HepG2 (cell line): ENCODE results near the gene SUV39H2. TPM values are rescaled to one million over a fixed set of nuclear protein-coding genes. Genes with fewer than 3 reads are reported as not detected.

ENCODE experiments used
- BRD4 ChIP-seq: sonication (generic); formaldehyde crosslinking; IDR thresholded peaks from 2 replicates; pipeline ENCODE4 v1.4.0; 2020; ENCODE audit warnings: missing genetic modification reagents
- DZIP1 ChIP-seq: sonication (generic); formaldehyde crosslinking; IDR thresholded peaks from 2 replicates; pipeline ENCODE4 v1.5.0; 2020; ENCODE audit warnings: mild to moderate bottlenecking, missing genetic modification reagents
- ESRRA ChIP-seq: sonication (generic); formaldehyde crosslinking; IDR thresholded peaks from 2 replicates; pipeline ENCODE4 v1.5.1; 2020; ENCODE audit warnings: mild to moderate bottlenecking, low read depth, missing genetic modification reagents
- FOXP1 ChIP-seq, 2 experiments: fragments of 450-650 bp in 1 of 2; IDR thresholded peaks; 2 replicates each; pipeline ENCODE4 v1.6.1; 2017 to 2018; ENCODE audit warnings: antibody characterized with exemption in 1 of 2
- HIVEP1 ChIP-seq: sonication (generic); formaldehyde crosslinking; IDR thresholded peaks from 2 replicates; pipeline ENCODE4 v1.4.0; 2020; ENCODE audit warnings: mild to moderate bottlenecking, missing genetic modification reagents
- KDM2A ChIP-seq: sonication (generic); formaldehyde crosslinking; IDR thresholded peaks from 2 replicates; pipeline ENCODE4 v1.4.0; 2020; ENCODE audit warnings: low read depth, missing genetic modification reagents, borderline replicate concordance
- KLF12 ChIP-seq: sonication (generic); formaldehyde crosslinking; IDR thresholded peaks from 2 replicates; pipeline ENCODE4 v1.4.0; 2020; ENCODE audit warnings: missing genetic modification reagents, borderline replicate concordance
- KMT2B ChIP-seq: IDR thresholded peaks from 2 replicates; pipeline ENCODE4 v1.6.1; 2016; ENCODE audit warnings: missing genetic modification reagents, missing compliant biosample characterization
- MIER2 ChIP-seq: IDR thresholded peaks from 2 replicates; pipeline ENCODE4 v1.6.1; 2016; ENCODE audit warnings: missing biosample characterization, missing genetic modification reagents
- NR1H2 ChIP-seq: sonication (generic); formaldehyde crosslinking; IDR thresholded peaks from 2 replicates; pipeline ENCODE4 v1.8.1; 2022; ENCODE audit warnings: low read depth, missing genetic modification reagents, borderline replicate concordance
- PHF8 ChIP-seq: sonication (generic); formaldehyde crosslinking; IDR thresholded peaks from 2 replicates; pipeline ENCODE4 v1.5.0; 2020; ENCODE audit warnings: missing genetic modification reagents
- POLR2AphosphoS2 ChIP-seq: IDR thresholded peaks from 2 replicates; pipeline ENCODE4 v1.6.1; 2011; ENCODE audit warnings: low read depth, low read length, improper control_type of control experiment
- REL ChIP-seq: sonication (generic); formaldehyde crosslinking; conservative IDR thresholded peaks from 2 replicates; pipeline ENCODE4 v1.8.0; 2022; ENCODE audit warnings: mild to moderate bottlenecking, missing genetic modification reagents, moderate library complexity
- ZBTB1 ChIP-seq: sonication (generic); formaldehyde crosslinking; IDR thresholded peaks from 2 replicates; pipeline ENCODE4 v1.4.0; 2020; ENCODE audit warnings: missing genetic modification reagents, borderline replicate concordance
- ZC3H13 ChIP-seq: sonication (generic); formaldehyde crosslinking; IDR thresholded peaks from 2 replicates; pipeline ENCODE4 v1.8.1; 2023; ENCODE audit warnings: mild to moderate bottlenecking, missing genetic modification reagents, moderate library complexity
- ZNF3 ChIP-seq: IDR thresholded peaks from 2 replicates; pipeline ENCODE4 v1.7.0; 2017; ENCODE audit warnings: inconsistent platforms
- ZNF432 ChIP-seq: sonication (generic); formaldehyde crosslinking; IDR thresholded peaks from 2 replicates; pipeline ENCODE4 v1.5.0; 2020; ENCODE audit warnings: missing genetic modification reagents, mild to moderate bottlenecking, borderline replicate concordance
- ZNF530 ChIP-seq: sonication (generic); formaldehyde crosslinking; IDR thresholded peaks from 2 replicates; pipeline ENCODE4 v1.5.0; 2020; ENCODE audit warnings: low read depth, mild to moderate bottlenecking, missing genetic modification reagents
- ZNF567 ChIP-seq: sonication (generic); formaldehyde crosslinking; IDR thresholded peaks from 2 replicates; pipeline ENCODE4 v1.8.1; 2023; ENCODE audit warnings: mild to moderate bottlenecking, missing genetic modification reagents, borderline replicate concordance
- ZNF670 ChIP-seq: sonication (generic); formaldehyde crosslinking; IDR thresholded peaks from 2 replicates; pipeline ENCODE4 v1.8.0; 2022; ENCODE audit warnings: mild to moderate bottlenecking, missing genetic modification reagents, borderline replicate concordance
- ZNF768 ChIP-seq: sonication (generic); formaldehyde crosslinking; IDR thresholded peaks from 2 replicates; pipeline ENCODE4 v1.4.0; 2020; ENCODE audit warnings: missing genetic modification reagents
- ZNF784 ChIP-seq: sonication (generic); formaldehyde crosslinking; IDR thresholded peaks from 2 replicates; pipeline ENCODE4 v1.5.1; 2020; ENCODE audit warnings: missing genetic modification reagents, mild to moderate bottlenecking, borderline replicate concordance
- ZNF790 ChIP-seq: sonication (generic); formaldehyde crosslinking; IDR thresholded peaks from 2 replicates; pipeline ENCODE4 v1.8.0; 2022; ENCODE audit warnings: missing genetic modification reagents, mild to moderate bottlenecking, borderline replicate concordance
- ZNF879 ChIP-seq: sonication (generic); formaldehyde crosslinking; IDR thresholded peaks from 2 replicates; pipeline ENCODE4 v1.8.1; 2023; ENCODE audit warnings: missing genetic modification reagents
- polyA plus RNA-seq, 8 experiments: library from polyadenylated mRNA; depleted of rRNA in 3 of 8; stranded (reverse) in 7 of 8; unstranded in 1 of 8; fragments of >200 nt; fragmentation: Illumina TruSeq in 4 of 8; extraction: Trizol in 4 of 8; gene quantifications; 2 replicates each; pipeline versions ENCODE4 v1.2.1 to v1.2.3, GENCODE V29; 2011 to 2016; ENCODE audit warnings: low read depth in 4 of 8, missing spikeins in 1 of 8, mixed read lengths in 1 of 8; ENCODE audit not compliant: insufficient read depth in 1 of 8
- total RNA-seq, 5 experiments: library from RNA; depleted of rRNA; stranded (reverse); fragments of >200 nt; fragmentation: Illumina TruSeq; extraction: Trizol; gene quantifications; 2 replicates each; pipeline ENCODE4 v1.2.3, GENCODE V29; 2016; ENCODE audit warnings: low read depth in 1 of 5
- TF ChIP-seq, protein P1 (sequence below): sonication (generic); formaldehyde crosslinking; IDR thresholded peaks from 2 replicates; pipeline ENCODE4 v1.8.0; 2022; ENCODE audit warnings: missing genetic modification reagents, low read depth, mild to moderate bottlenecking, borderline replicate concordance

The SUV39H2 gene
- total and polyA plus RNA-seq, 2 of the 13 experiments (the other 11 are each of a cell fraction or from before 2014, with no cell fraction given): 9.0 to 44.3 TPM

DNA sequence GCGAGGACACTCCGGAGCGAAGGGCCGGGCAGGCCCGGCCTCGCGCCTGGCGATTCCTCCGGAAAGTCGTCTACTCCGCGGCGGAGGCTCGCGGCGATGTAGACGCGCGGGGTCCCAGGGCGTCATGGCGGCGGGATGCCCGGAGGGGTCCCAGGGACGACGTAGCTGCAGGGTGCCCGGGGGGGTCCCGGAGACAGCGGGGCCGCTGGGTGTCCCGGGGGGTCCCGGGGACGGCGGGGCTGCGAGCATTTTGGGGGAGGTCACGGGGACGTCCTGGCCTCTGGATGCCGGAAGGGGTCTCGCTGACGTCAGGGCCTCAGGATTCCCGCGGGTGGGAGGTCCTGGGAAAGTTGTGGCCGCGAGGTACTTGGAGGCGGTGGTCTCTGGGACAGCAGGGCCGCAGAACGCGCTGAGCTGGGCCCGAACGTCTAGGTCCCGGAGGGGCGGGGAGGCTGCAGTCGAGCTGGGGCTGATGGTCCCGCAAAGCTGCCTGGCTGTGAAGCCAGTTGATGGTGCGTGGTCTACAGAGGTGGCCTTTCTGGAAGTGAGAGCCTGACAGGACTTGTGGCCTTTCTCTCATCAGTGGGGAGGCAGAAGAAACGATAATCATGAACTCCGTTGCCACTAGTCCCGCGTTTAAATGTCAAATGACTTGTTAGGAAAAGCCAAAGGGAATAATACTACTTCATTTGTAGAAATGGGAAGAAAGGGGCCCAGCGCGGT lies 39.9 kb upstream of the SUV39H2 start (continued):
- 0 out of 2 replicates have a peak, but pooled peaks have one; percentile 19 for TF ChIP-seq DZIP1
- 0 out of 2 replicates have a peak, but pooled peaks have one; percentile 0 for TF ChIP-seq KDM2A (CRISPR knock-in tag)
- 0 out of 2 replicates have a peak, but pooled peaks have one; percentile 54 for TF ChIP-seq ZNF790
- TF ChIP-seq ZBTB1: no peak
- TF ChIP-seq, protein P1, sequence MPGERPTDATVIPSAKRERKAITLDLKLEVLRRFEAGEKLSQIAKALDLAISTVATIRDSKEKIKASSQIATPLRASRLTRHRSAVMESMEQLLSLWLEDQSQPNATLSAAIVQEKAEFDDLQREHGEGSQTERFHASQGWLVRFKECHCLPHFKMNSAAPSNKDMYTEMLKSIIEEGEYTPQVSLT (CRISPR knock-in tag): no peak
- 0 out of 2 replicates have a peak, but pooled peaks have one; percentile 5 for TF ChIP-seq HIVEP1
- no peak for TF ChIP-seq ZNF432
- no peak for TF ChIP-seq MIER2
- no peak for TF ChIP-seq KMT2B
- peak; percentile 17; the same call in 1 of the 2 replicates for TF ChIP-seq PHF8
- TF ChIP-seq KLF12 (CRISPR knock-in tag): no peak
- TF ChIP-seq POLR2AphosphoS2: no peak
- TF ChIP-seq ZNF3 (CRISPR knock-in tag): no peak
- no peak for TF ChIP-seq BRD4 (CRISPR knock-in tag)
- TF ChIP-seq ZNF784 (CRISPR knock-in tag): 0 out of 2 replicates have a peak, but pooled peaks have one; percentile 18
- no peak for TF ChIP-seq ZNF530
- no peak for TF ChIP-seq ZNF879 (CRISPR knock-in tag)
- no peak for TF ChIP-seq ZNF567 (CRISPR knock-in tag)
- TF ChIP-seq REL (CRISPR knock-in tag): 0 out of 2 replicates have a peak, but pooled peaks have one; percentile 73
- TF ChIP-seq ZNF670 (CRISPR knock-in tag): peak; percentile 20; the same call in 1 of the 2 replicates
- no peak for TF ChIP-seq FOXP1 (IDR thresholded peaks at IDR 0.05)
- no peak for TF ChIP-seq FOXP1 (CRISPR knock-in tag; IDR thresholded peaks at IDR 0.05)
- 0 out of 2 replicates have a peak, but pooled peaks have one; percentile 26 for TF ChIP-seq NR1H2 (CRISPR knock-in tag)
- TF ChIP-seq ZC3H13 (CRISPR knock-in tag): 0 out of 2 replicates have a peak, but pooled peaks have one; percentile 25
- no peak for TF ChIP-seq ESRRA
- no peak; the same call in 1 of the 2 replicates for TF ChIP-seq ZNF768 (CRISPR knock-in tag)
